GM19240 (cell line): ENCODE results near the gene ARHGAP42.
"Not testable (repeated sequence)": the region's sequence is repeated elsewhere in the genome, so short reads cannot be mapped to it uniquely, and the experiment has no call there.

Experiments used
- DNase-seq: peaks from one replicate; pipeline ENCODE4 v3.0.0; 2011; ENCODE audit warnings: low spot score; ENCODE audit not compliant: insufficient read length

The ARHGAP42 gene, protein sequence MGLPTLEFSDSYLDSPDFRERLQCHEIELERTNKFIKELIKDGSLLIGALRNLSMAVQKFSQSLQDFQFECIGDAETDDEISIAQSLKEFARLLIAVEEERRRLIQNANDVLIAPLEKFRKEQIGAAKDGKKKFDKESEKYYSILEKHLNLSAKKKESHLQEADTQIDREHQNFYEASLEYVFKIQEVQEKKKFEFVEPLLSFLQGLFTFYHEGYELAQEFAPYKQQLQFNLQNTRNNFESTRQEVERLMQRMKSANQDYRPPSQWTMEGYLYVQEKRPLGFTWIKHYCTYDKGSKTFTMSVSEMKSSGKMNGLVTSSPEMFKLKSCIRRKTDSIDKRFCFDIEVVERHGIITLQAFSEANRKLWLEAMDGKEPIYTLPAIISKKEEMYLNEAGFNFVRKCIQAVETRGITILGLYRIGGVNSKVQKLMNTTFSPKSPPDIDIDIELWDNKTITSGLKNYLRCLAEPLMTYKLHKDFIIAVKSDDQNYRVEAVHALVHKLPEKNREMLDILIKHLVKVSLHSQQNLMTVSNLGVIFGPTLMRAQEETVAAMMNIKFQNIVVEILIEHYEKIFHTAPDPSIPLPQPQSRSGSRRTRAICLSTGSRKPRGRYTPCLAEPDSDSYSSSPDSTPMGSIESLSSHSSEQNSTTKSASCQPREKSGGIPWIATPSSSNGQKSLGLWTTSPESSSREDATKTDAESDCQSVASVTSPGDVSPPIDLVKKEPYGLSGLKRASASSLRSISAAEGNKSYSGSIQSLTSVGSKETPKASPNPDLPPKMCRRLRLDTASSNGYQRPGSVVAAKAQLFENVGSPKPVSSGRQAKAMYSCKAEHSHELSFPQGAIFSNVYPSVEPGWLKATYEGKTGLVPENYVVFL

DNA sequence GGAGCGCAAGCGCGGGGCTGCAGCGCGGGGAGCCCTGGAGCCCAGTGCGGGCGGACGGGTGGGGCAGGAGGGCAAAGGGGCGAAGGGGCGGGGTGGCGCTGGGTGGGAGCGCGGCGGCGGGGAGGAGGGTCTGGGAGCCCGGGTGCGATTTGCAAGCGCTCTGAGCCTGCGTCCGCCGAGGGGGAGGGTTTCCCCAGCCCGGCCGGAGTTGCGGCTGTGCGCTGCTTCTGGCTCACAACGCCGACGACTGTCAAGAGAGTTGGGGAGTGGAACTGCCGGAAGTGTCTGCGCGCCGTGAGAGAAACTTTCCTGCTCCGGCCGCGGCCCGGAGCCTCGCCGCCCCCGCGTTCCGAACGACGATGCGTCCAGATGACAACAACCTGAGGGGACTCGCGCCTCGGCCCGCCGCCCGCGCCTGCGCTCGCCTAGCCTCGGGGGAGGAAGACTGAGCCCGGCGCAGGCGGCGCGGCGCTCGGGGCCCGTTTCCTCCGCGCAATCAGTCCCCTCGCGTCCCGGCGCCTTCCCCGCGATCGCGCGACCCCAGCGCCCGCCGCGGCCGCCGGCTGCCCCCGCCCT is at the start of gene ARHGAP42:
TSS of gene ARHGAP42 (plus strand) at position 235 of the 576 bp plus-strand sequence. CDS start 391 bp downstream, outside the sequence.
- DNase-seq, result peak; percentile 31

DNA sequence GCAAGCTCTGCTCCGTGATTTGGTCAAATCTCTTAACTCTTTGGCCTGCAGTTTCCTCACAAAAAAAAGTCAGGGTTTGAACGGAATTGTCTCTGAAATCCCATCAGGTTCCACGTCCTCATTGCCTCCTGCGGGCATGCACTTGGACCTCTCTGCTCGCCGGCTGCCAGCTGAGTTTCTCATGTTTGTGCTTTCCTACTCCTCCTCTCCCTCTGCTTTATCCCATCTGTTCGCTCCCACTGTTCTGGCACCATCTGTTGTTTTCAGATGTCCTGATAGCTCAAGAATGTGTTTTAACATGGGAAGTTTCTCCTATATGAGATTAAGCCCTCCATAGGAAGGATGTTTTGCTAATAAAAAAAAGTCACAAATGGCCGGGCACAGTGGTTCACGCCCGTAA is 49.4 kb upstream of the ARHGAP42 start:
- no peak for DNase-seq

DNA sequence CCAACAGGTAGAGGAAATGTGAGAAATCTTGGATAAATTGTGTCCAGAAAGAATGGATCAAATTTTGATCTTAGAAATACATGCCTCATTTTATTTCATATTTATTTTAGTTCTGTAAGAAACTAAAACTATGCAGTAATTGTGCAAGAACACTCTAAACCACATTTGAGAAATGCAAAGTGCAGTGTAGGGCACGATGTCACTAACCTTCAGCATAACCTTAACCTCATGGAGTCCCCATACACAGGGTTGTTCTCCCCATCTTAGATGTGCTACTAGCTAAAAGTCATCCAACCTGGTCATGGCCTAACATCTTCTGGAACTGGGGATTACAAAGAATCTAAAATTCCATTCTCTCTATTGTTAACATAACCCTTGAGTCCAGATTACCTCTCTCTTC is 48.4 kb upstream of the ARHGAP42 start:
- no peak for DNase-seq

DNA sequence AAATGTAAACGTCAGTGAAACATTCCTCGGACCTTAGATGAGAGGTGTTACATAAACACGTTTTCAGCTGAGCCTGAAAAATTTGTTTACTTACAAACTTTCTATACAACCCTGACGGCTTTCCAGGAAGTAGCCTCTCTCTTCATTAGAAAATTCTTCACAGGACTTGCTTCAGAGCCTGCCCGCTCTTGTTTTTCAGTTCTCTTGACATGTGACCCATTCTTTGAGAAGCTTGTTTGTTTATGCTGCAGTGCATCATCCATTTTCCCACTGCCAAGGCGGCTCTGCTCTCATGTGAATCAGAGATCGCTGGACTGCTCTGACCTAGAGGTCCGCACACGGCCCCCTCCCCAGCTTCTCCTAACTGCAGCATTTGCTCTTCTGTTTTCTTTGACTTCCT is 47.9 kb upstream of the ARHGAP42 start:
- no peak for DNase-seq

DNA sequence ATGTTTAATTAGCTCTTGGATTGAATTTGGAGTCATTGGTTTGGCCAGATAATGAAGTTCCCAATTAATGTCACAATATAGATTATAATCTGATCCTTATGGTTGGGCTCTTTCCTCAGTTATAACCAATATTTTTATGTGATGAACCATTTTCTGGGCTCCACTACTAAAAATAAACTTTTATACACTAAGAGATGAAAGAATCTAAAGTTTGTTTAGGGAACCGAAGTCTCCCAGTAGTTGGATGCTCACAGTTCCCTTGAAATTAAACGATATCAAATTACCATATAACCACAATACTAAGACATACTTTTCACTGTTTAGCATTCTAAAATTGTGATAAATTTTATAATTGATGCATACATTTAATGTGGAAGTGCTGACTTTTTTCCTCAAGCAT is 47.0 kb upstream of the ARHGAP42 start:
- no peak for DNase-seq

DNA sequence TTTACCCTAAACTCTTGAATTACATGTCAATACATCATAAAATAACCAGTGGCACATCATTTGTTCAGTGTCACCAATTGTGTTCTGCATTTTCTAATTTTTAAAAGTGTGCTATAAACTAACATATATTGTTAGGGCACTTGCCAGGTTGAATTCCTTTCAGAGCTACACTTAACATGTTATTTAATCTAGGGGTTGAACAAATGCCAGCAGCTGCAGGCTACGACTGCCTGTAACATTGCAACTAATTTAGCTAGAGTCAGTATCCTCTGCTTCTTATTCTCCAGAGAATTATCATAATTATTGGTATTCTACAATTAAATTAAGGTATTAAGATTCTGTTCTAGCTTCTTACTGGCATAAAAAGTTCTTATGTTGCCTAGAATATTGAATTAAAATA is 46.4 kb upstream of the ARHGAP42 start:
- DNase-seq, result no peak

DNA sequence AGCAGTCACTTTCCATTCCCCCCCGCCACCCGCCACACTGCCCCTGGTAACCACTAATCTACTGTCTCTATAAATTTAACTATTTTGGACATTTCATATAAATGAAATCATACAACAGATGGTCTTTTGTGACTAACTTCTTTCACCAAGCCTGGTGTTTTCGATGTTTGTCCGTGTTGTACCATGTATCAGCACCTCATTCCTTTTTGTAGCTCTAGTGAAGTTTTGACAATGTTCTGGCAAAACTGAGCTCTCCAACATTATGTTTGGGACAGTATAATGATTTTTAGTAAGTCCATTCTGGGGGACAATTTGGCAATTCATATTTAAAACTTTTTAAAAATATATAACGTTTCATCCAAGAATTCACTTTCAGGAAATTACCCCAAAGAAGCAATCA is 45.6 kb upstream of the ARHGAP42 start:
- no peak for DNase-seq

DNA sequence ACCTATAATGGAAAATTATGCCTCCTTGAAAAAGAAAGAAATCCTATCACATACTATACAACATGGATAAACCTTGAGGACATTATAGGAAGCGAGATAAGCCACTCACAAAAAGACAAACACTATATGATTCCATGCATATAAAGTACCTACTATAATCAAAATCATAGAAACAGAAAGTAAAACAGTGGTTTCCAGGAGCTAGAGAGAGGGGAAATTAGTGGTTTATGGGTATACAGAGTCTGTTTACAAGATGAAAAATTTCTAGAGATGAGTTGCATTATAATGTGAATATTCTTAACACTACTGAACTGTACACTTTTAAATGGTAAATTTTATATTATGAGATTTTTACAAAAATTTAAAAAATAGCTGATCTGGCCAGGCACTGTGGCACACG is 40.5 kb upstream of the ARHGAP42 start:
- DNase-seq, result no peak

DNA sequence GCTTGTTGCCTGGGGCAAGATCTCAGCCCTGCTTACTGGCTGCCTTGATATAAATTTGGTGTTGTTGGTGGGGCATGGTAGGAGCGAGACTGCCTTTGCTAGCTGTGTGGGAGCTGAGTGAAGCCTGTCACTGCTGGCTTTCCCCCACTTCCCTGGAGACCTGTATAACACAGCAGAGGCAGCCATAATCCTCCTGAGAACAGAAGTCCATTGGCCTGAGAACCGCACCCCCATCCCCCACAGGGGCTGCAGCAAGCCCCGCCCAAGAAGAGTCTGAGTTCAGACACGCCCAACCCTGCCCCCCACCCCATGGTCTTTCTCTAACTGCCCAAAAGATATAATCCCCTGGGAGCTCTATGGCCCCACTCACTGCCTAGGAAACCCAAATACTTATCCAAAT is 39.2 kb upstream of the ARHGAP42 start:
- no peak for DNase-seq

DNA sequence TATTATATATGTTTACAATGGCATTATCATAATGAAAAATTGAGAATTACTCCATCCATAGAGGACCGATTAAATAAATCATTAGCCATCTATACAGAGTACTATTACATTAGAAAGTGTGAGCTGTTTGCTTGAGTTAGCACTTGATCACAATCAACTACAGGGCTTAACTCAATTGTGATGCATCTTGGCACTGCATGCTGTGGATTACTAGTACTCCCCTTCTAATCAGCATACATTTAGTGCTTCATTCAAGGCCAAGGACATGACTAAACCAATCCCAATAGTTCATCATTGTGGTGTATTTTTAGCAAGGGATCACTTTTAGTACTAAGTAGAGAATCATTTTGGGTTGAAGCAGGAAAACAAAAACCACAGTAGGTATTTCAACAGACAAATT is 23.5 kb upstream of the ARHGAP42 start:
- DNase-seq, result no peak

DNA sequence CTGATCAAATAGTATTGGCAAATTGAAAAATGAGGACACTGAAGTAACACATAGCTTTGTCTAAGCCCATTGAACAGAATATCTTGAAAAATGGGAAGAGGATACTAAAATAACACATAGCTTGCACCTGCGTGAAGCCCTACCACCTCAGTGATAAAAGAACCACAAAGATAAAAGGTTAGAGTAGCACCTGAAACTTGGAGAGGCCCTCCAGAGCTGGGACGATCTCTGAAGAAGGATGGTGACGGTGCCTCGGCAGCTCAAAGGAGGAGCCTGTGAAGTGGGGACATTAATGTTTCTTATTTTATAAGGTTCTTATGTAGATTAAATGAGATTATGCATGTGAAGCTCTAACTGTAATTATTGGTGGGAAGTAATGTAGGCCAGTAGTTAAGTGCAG is 23.1 kb upstream of the ARHGAP42 start:
- DNase-seq, result no peak

DNA sequence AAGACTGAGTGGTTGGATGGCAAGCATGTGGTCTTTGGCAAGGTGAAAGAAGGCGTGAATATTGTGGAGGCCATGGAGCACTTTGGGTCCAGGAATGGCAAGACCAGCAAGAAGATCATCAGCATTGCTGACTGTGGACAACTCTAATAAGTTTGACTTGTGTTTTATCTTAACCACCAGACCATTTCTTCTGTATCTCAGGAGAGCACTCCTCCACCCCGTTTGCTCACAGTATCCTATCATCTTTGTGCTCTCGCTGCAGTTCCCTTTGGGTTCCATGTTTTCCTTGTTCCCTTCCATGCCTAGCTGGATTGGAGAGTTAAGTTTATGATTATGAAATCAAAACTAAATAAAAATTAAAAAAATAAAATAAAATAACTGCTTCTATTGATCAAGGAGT is 20.3 kb upstream of the ARHGAP42 start:
- not testable (repeated sequence) for DNase-seq

DNA sequence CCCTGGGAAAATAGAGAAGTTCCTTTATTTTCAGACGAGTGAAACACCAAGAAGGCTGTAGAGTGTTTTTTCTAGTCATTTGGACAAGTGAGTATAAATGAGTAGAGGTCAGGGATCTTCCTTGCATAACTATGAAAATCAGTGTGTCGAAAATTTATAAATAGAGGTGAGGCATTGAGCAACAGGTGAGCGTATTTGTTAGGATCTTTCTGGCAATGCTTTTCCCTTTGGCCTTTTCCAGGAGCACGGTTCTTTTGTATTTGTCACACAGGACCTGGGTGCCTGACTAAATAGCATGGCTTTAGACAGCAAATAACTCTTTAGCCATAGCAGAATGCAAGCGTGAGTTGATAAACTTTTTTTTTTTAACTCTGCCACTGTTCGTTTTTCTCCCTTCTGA is 19.6 kb upstream of the ARHGAP42 start:
- no peak for DNase-seq

DNA sequence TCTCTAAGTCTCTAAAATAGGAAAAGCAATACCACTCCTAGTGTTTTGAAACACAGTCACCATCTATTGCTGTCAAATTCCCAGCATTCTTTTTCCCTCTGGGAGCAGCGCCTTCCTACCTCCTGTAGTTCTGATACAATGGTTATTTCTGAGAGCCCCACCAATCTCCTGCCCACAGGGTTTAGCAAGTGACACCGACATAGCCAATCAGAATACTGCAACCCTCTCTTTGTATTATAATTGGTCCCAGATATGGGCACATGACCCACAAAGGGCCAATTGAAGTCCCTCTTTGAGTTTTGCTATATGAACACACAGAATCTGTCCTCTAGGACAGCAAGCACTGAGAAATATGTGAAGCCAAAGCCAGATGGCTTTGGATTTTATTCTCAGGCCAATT is 16.9 kb upstream of the ARHGAP42 start:
- no peak for DNase-seq

DNA sequence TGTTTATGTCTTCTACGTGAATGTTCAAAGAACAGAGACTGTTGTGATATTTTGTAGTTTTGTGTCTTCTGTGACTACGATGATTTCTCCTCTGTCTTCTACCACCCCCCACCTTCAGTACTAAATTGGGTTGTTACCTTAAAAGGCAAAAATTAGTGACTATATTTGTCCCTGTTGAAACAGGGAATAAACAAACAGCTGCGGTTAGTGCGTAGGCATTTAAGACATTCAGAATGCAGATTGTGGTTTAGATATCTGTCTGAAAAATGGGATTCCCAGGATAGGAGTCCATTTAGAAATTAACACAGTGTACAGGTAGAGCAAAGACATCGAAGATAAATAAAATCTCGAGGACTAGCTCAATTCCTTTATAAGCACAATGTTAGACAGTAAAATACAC is 15.6 kb upstream of the ARHGAP42 start:
- no peak for DNase-seq

DNA sequence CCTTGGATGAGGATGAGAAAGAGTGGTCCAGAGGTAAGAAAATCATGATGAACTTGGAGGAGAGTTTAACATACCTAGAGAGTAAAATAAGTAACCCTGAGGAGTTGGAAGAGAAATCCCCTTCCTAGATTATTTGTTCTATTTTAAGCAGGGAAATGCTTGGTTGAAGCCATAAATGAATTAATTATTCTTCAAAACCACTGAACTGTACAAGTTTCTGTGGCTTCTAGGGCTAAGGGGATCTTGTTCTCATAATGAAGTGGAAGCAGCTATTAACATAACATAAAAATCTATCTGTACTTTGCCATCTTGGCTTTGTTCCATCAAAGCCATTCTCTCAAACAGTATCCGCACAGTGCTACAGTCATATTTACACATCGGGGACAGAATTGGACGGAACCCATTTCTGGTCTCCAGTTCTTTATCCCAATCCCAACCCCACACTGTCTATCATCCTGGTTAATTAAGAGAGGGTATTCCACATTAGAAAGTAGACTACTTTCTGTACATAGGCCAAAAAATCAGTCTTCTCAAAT is 14.5 kb upstream of the ARHGAP42 start:
- DNase-seq, result no peak

DNA sequence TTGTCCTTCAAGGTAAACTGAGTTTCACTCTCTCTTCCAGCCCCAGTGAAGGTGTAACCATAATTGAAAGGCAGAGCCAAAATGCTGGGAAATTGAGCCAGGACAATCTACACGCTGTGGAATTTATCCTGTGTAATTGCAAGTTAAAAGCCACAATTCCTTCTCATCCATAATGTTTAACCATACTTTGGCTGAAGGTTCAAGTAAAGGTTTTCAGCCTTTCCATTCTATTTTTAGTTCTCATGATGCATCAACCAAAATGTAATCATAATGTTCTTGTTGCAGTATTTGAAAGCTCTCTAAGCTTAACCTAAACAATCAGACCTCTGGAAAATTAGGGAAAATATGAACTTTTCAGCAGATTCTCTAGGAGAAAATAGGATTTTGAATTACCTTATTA is 14.0 kb upstream of the ARHGAP42 start:
- DNase-seq, result no peak

DNA sequence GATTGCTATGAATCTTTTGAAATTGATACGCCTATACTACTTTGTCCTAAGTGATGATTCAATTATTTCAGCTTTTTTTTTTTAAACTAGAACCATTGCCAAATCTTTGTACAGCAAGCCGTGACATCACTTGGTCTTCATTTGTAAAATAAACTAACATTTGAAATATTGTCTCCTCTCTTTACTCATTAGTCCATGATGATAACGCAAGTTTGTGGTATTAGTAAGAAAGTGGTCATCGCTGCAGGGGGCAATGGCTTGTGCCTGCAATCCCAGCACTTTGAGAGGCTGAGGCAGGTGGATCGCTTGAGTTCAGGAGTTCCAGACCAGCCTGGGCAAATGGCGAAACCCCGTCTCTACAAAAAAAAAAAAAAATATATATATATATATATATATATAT is 12.9 kb upstream of the ARHGAP42 start:
- DNase-seq, result no peak

DNA sequence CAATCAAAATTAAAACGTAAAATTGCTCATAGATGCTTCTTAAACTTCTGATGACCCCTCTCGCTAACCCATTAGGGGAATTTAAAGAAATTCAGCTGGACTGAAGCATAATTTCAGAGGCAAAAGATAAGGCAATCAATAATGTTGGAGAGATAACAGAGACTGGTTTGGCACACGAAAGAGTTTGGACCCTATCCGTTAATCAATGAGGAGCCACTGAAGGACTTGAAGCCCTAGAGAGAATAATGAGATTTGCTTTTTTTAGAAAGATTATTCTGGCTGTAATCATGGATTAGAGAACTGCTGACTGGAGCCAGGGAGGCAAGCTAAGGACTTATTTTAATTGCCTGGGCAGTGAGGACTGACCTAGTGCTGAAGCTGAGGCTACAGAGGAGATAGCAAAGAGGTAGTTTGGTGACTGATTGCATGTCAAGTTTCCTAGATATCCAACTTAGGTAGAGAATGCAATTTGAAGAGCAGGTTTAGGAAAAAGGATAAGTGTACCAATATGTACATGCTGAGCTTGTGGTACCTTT is 11.9 kb upstream of the ARHGAP42 start:
- DNase-seq, result no peak

DNA sequence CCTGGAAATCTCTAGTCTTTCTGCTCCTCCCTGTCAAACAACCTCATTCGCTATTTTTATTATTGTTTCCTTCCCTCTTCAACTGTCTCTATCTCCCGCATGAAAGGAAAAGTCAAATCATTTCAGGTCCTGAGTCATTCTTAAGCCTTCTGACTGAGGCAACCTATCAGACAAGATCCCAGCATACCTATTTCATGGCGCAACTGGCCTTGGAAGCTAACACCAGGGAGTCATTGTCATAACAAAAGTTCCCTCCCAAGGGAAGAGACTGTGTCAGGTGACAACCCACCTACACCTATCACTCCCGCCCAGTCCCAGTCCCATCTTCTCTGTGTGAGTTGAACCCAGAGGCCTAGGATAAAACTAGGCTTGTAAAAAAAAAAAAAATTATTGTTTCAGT is 10.2 kb upstream of the ARHGAP42 start:
- DNase-seq, result no peak

DNA sequence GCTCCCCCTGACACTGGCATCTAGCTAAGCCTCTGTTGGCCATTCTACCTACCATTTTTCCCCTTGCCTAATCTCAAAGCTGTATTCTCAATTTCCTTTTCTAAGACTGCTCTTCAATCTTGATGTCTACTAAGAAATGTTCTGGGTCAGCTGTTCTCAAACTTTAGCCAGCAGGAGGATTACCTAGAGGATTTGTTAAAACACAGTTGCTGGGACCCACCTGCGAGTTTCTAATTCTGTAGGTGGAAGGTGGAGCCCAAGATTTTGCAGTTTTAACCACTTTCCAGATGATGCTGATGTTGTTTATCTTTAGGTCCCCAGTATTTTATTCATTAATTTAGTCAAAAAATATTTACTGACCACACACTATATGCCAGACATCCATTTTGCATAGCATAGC is 9.3 kb upstream of the ARHGAP42 start:
- DNase-seq, result no peak

DNA sequence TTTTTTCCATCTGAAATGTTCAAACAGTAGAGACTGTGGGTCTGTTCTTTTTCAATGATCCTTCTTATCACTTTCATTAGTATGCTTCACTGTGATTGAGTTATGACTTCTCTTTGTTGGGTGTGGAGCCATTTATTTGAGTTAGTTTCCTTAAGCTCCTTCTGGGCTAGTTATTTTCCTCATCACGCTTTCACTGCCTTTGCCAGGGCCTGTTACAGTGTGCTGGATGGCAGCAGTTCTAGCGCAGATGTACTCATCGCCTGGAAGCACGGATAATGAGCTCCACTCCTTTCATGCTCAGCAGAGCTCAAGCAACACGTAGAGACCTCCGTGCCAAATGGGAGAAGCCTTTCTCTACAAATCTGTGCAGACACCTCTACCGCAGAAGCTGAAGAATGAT is 7.0 kb upstream of the ARHGAP42 start:
- DNase-seq, result no peak
